GM23248 (cell line): ENCODE measurements around the gene ZBED1.

Experiments used
- EZH2 ChIP-seq: fragments of 200-600 bp; sonication (generic); IDR thresholded peaks from 2 replicates; pipeline ENCODE4 v1.6.1; 2018; ENCODE audit warnings: antibody characterized with exemption, mild to moderate bottlenecking; ENCODE audit not compliant: insufficient read depth, poor library complexity, severe bottlenecking
- EZH2phosphoT487 ChIP-seq: fragments of 200-600 bp; sonication (generic); IDR thresholded peaks from 2 replicates; pipeline ENCODE4 v1.6.1; 2018; ENCODE audit warnings: antibody characterized with exemption, moderate library complexity, mild to moderate bottlenecking, low read depth; ENCODE audit not compliant: insufficient read depth

DNA sequence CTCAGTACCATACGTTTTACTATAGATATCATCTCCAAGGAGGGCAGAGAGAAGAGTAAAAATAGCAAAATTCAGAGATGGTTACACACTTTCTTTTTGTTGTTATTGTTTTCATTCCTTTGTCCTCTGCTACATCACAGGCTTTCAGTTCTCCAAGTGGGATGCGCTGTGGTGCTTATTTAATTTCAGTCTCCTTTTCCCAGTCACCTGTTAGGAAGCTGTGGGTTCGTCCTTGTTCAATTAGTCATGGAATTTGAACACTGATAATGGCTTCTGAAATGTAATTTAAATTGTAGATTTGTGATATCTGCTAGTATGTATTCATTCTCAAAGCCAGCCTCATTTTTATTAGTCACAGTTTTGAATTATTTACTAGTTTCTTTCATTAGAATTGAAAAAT is 38.8 kb upstream of the ZBED1 start:
- TF ChIP-seq EZH2 (no peak), EZH2phosphoT487 (no peak)
